ENCODE results near the gene FKBP5. TPM values are rescaled to one million over a fixed set of nuclear protein-coding genes. Genes with fewer than 3 reads are reported as not detected.

Gene FKBP5
- total and polyA plus RNA-seq, 2 of the 4 experiments (the other 2 are of a cell fraction): 6.8 to 7.0 TPM

DNA sequence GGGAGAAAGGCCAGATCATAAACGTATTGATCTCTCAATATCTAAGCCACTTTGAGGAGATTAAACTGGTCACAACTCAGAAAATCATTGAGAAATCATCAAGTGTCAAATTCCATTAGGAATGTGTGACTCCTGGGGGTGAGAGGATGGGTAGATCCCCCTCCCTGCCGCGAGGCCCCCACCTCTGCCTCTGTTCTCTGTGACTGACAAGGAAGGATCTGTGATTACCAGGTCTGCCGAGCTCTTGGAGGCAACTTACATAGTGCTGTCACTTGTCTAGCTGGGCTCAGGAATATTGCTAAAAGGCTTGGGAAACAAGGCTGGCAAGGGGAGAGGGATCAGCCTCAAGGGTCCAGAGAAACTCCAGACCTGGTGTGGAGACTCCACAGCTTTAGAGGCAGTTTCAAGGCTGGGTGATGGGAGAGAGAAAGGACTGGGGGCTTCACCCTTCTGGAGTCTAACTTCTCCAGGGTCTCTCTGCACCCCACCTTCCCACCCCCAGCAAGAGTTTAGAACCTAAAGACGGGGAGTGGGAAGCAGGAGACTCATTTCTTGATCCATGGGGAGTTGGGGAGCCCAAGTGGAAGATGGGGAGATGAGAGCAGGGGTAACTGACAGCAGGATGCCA lies 36.5 kb upstream of the FKBP5 start:
- Histone ChIP-seq H3K79me1 (ENCODE audit: low read depth in 1 of 2, low read length in 2 of 2) (0 out of 4 replicates have a peak, but pooled peaks cover 0 to under 1% of the 10 kb centered on the region in 2 experiments), H3K4me2 (ENCODE audit: low read depth, low read length) (no peak overlapping the region), H4K91ac (ENCODE audit: insufficient read depth, low read depth, low read length) (no peak overlapping the region), H3K23ac (ENCODE audit: low read depth, low read length) (no peak overlapping the region), H3K27ac (ENCODE audit: insufficient read depth, low read length) (no peak overlapping the region), H4K8ac (ENCODE audit: low read depth in 2 of 2, low read length in 2 of 2) (no peak overlapping the region), H4K20me1 (ENCODE audit: insufficient read depth, low read length) (no peaks in the 10 kb centered on the region), H2AK5ac (ENCODE audit: low read depth, low read length) (no peak overlapping the region), H3K4me1 (ENCODE audit: control insufficient read depth, insufficient read depth, low read length) (peaks cover 21% of the 10 kb centered on the region), H3K36me3 (ENCODE audit: control insufficient read depth, insufficient read depth, low read length) (no peaks in the 10 kb centered on the region), H2AFZ (replicated peaks; ENCODE audit: low read length, poor library complexity) (no peak overlapping the region), H3K9me1 (ENCODE audit: insufficient read depth, low read length) (peaks cover 13% of the 10 kb centered on the region), H3K14ac (replicated peaks; ENCODE audit: low read depth, low read length) (no peak overlapping the region), H2BK120ac (ENCODE audit: low read depth, low read length) (no peak overlapping the region), H3K9ac (ENCODE audit: low read depth, low read length) (no peak overlapping the region), H2AK9ac (replicated peaks; ENCODE audit: low read depth, low read length, poor library complexity) (no peak overlapping the region), H2BK20ac (ENCODE audit: low read depth, low read length) (no peak overlapping the region), H3K18ac (ENCODE audit: low read depth, low read length) (no peak overlapping the region), H3K4me3 (ENCODE audit: insufficient read depth, low read depth, low read length) (no peak overlapping the region), H3K4ac (ENCODE audit: low read depth, low read length) (no peak overlapping the region), H2BK5ac (ENCODE audit: low read depth, low read length, poor library complexity, severe bottlenecking) (no peak overlapping the region), H3K56ac (ENCODE audit: extremely low read depth, insufficient read depth, low read length) (no peak overlapping the region), H3K9me3 (ENCODE audit: control insufficient read depth, insufficient read depth, low read length) (no peaks in the 10 kb centered on the region), H2BK15ac (ENCODE audit: low read depth, low read length) (no peak overlapping the region), H4K5ac (ENCODE audit: low read depth, low read length) (no peak overlapping the region), H3K27me3 (ENCODE audit: control insufficient read depth, insufficient read depth, low read length) (no peaks in the 10 kb centered on the region)
- ATAC-seq (ENCODE audit: low read depth): no peak
- intact Hi-C loops (cut with micrococcal nuclease): no loop called here
- TF ChIP-seq CEBPB (IDR thresholded peaks at IDR 0.05; ENCODE audit: low read depth, low read length): no peak
- TF ChIP-seq, protein P1, sequence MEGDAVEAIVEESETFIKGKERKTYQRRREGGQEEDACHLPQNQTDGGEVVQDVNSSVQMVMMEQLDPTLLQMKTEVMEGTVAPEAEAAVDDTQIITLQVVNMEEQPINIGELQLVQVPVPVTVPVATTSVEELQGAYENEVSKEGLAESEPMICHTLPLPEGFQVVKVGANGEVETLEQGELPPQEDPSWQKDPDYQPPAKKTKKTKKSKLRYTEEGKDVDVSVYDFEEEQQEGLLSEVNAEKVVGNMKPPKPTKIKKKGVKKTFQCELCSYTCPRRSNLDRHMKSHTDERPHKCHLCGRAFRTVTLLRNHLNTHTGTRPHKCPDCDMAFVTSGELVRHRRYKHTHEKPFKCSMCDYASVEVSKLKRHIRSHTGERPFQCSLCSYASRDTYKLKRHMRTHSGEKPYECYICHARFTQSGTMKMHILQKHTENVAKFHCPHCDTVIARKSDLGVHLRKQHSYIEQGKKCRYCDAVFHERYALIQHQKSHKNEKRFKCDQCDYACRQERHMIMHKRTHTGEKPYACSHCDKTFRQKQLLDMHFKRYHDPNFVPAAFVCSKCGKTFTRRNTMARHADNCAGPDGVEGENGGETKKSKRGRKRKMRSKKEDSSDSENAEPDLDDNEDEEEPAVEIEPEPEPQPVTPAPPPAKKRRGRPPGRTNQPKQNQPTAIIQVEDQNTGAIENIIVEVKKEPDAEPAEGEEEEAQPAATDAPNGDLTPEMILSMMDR (conservative IDR thresholded peaks at IDR 0.05; ENCODE audit: low read depth, low read length): no peak
- TF ChIP-seq NFE2L2 (IDR thresholded peaks at IDR 0.05; ENCODE audit: low read depth, low read length): no peak
- no peak for TF ChIP-seq MAFK (IDR thresholded peaks at IDR 0.05; ENCODE audit: low read depth, low read length)
- no peak for TF ChIP-seq MAZ (IDR thresholded peaks at IDR 0.05; ENCODE audit: borderline replicate concordance, low read depth, low read length)
- TF ChIP-seq RFX5 (IDR thresholded peaks at IDR 0.05; ENCODE audit: low read depth, low read length): no peak
- WGBS, 2 experiments (ENCODE audit: extremely low coverage in 2 of 2, insufficient read length in 1 of 2): 60% methylated on average over 1 of the region's 5 CpGs; no CpG with 5 or more reads in 1 of the 2 experiments
- POLR2A ChIA-PET (ENCODE audit: unreplicated experiment): no interaction called here
- no TSS peak for BruUV-seq (replicated peaks)
- in situ Hi-C loops (cut with MboI; ENCODE audit: low sequenced_read_pairs): loop anchor here (5.0 to 25.0 kb wide), 2 partner anchors 33 to 413 kb away; no protein-coding TSS in a partner anchor
- dilution Hi-C loops (cut with HindIII; ENCODE audit: low sequenced_read_pairs, unreplicated experiment): no loop called here
- CTCF ChIA-PET: interaction anchor here (0.9 kb wide), 1 partner anchor 151 kb away, joined by 3 read pairs; no protein-coding TSS in a partner anchor
- DNase-seq: no peak
